Hematopoietic multipotent progenitor cell (in vitro differentiated cells): Measurements from ENCODE around the gene CHST8. TPM values are rescaled to one million over a fixed set of nuclear protein-coding genes. Genes with fewer than 3 reads are reported as not detected.
"Not testable (repeated sequence)": the region's sequence is repeated elsewhere in the genome, so short reads cannot be mapped to it uniquely, and the experiment has no call there.

ENCODE experiments used
- DNase-seq, 3 donors: peaks; one replicate each; pipeline ENCODE4 v3.0.0-alpha.2; 2011 to 2015; ENCODE audit warnings: low read depth in 2 of 3, low spot score in 2 of 3
- total RNA-seq: library from RNA; depleted of rRNA; stranded (reverse); fragments of >200 nt; gene quantifications from one replicate; pipeline ENCODE4 v1.2.3, GENCODE V29; 2012

Gene CHST8
- total RNA-seq, 1 donor = not detected

DNA sequence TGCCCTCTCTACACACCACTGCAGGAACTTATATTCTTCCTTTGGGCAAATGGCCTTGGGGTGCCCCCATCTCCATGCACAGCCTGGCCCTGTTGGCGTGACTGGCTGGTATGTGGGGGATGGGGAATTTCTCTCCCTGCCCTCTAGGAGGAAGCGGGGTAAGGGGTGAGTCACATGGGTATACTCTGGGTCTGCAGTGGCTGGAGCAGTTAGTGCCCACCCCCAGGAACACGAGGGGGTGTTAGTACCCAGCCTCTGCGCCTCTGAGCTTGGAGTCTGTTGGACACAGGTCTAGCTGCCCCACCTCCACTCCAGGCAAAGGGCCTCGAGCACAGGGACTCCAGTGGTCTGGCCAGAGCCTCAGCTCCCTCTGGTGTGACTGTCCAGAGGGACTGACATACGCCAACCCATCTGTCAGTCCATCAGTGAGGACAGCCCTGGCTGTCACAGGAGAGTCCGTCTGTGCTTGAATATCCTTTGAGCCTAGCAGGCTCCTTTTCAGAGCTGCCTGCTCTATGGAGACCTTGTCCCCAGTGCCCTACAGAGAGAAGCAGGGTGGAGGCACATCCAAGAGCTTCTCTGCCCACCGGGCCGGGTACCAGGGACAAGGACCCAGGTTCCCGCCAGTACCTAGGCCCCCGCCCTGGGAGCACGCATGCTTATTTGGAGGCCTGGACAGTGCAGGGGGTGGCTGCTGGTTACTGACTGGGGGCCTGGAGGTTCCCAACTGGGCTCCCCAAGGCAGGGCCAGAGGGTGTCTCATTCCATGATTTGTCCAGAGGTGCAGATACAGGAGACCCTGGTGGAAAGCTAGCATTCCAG lies 66.6 kb downstream of the CHST8 start:
- DNase-seq = no peak

DNA sequence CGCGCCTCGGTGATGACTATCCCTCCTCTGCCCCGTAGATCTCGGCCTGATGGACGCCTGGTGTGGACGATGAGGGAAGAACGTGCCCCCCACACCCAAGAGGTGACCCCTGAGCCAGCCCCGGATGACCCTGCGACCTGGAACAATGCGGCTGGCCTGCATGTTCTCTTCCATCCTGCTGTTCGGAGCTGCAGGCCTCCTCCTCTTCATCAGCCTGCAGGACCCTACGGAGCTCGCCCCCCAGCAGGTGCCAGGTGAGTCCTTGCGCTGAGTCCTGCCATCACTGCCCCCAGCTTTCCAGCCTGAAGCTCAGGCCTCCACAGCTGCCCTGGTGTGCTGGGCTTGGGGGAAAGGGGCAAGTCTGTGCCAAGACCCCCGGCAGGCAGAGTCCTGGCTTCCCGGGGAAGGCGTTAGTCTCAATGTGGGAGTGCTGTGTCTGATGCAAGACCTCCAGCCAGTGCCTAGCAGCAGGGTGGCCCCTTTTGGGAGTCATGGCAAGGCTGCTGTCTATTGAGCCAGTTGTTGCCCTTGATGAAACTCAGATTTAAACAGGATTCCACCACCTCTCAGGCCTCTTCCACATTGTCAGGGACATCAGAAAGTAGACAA lies 67.5 kb downstream of the CHST8 start:
- no peak for DNase-seq

DNA sequence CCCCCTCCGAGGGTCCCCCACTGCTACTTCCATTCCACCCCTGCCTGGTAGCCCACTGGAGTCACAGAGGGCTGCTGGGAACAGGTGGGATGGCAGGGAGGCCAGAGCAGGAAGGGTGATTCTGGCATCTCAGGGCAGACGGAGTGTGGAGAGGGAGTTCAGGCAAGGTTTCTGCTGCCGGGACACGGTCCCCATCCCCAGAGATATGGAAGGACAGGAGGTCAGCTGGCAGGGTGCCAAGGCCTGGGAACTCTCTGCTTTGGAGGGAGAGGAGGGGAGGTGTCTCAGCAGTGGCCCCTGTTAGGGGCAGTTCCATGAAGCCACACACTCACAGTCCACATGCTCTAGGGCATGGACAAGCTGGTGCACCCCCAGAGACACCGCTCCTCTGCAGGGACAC lies 68.1 kb downstream of the CHST8 start:
- DNase-seq = no peak

DNA sequence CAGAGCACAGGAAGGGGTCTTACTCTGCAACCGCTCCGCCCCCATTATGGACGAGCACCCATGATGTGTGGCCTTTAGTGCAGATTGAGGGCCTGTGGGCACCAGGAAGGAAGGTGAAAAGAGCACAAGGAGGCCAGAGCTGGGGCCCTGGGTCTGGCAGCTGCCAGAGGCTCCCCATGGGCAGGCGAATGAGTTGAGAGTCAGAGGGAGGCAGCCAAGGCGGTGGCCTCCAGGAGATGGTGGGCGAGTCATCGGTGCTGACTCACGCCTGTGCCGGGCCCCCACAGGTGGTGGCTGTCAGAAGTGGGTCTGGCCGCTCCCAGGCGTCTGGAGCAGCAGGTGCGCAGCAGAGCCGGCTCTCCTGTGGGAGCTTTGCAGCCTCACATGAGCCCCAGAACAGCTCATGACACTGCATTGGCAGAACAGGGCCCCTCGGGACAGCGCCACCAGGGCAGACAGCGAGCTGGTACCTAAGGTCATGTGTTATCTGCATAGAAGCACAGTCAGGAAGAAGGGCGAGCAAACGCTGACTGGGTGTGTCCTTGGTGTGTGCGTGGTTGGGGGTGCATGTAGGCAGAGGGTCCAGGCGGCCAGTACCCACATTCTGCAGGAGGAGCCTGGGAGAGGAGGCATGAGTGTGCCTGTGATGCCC lies 68.8 kb downstream of the CHST8 start:
- no peak for DNase-seq

DNA sequence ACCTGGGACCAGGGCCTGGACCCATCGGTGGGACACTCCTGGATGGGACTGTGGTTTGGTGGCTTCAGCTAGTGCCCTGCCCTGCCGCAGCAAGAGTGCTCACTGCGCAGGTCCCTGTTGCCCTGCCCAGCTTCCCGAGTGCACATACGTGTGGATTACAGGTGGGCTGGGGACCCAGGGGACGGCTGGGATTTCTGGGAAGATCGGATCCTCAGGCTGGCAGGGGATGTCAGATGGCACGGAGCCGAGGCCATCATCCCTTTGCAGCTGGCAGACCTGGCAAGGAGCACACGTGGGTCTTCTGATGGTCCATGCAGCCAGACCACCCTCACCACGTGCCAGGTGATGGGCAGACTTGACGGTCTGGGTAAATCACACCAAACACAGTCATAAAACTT lies 69.3 kb downstream of the CHST8 start:
- DNase-seq = no peak

DNA sequence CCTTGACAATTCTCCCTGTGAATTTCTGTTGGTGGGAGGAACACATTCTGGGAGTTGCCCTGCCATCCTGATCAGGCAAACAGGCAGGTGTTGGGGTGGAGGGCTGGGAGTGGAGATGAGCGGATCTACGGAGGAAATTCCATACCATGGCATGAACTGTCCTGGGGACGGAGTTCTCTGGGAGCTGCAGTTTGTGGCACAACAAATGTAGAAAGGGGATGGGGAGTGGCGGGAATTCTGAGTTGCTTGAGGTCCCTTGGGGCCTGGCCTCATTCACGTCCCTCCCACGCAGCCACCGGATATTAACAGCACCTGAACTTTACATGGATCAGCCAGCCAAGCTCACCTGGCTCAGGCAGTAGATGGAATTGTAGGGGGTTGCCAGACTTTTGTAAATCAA lies 70.0 kb downstream of the CHST8 start:
- DNase-seq = no peak

DNA sequence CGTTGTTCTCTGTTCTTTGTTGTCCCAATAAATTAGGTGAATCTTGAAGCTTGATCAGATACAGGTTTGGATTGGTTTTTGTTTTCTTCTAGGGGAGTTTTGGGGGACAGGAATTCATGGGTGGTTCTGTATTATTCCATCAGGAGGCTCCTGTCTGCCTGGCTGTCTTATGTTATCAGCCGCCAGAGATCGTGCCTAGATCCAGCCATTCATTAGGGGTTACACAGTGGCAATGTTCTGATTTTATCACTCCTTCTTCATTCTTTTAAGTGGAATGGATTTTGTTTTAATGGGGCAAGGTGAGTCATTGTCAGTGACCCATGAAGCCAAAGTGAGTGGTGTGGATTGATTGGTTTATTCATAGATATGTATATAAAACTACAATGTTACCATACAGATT lies 71.9 kb downstream of the CHST8 start:
- no peak for DNase-seq

DNA sequence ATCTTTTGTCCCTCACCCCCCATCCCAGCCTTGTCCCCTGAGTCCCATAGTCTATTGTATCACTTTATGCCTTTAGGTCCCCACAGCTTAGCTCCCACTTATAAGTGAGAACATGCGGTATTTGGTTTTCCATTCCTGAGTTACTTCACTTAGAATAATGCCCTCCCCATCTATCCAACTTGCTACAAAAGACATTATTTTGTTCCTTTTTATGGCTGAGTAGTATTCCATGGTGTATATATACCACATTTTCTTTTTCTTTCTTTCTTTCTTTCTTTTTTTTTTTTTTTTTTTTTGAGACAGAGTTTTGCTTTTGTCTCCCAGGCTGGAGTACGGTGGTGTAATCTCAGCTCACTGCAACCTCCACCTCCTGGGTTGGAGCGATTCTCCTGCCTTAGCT lies 73.8 kb downstream of the CHST8 start:
- not testable (repeated sequence) for DNase-seq

DNA sequence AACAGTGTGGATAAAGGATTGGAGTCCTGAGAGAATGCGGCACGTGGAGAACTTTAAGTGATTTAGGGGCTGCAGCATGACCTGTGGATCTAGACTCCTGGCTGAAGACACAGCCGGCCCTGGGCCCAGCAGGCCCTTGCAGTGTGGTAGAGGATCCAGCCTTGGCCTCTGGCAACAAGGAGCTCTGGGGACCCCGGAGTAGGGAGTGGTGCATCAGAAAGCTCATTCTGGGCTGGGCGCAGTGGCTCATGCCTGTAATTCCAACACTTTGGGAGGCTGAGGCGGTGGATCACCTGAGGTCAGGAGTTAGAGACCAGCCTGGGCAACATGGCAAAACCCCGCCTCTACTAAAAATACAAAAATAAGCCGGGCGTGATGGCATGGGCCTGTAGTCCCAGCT lies 76.0 kb downstream of the CHST8 start:
- DNase-seq = no peak

DNA sequence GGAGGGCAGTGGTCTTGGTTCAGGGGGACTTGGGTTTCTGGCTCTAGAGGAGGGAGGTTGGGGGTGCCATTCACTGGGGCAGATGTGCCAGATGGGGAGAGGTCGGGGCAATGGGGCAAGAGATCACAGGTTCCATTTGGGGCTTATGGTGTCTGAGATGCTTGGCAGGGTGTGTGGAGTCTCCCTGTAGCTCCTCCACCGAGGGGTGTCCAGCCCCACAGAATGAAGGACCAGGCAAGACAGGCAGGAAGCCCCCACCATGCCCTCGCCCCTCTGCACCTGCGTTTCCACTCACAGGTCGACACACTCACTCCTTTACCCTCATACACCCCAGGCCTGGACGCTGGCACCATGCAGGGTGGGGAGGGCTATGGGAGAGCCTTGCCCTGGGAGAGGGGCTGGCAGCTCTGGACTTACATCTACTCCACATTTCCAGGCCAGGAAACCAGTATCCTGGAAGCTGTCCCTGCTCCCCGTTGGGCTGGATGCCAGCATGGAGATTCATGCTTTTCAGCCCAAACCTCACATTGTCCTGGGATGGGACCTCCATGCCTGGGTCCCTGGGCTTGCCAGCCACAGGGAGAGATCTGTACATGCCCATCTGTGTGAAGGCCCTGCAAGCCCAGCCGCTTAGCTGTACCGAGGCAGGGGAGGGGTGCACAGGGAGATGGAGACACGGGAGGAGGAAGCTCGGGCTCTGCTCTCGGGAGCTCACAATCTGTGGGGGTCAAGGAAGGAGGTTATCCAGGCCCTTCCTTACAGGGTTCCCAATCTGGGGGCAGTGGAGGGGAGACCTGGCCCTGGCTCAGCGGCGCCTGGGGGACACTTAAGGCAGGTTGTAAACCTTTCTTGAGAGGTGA lies 77.1 kb downstream of the CHST8 start:
- no peak for DNase-seq

DNA sequence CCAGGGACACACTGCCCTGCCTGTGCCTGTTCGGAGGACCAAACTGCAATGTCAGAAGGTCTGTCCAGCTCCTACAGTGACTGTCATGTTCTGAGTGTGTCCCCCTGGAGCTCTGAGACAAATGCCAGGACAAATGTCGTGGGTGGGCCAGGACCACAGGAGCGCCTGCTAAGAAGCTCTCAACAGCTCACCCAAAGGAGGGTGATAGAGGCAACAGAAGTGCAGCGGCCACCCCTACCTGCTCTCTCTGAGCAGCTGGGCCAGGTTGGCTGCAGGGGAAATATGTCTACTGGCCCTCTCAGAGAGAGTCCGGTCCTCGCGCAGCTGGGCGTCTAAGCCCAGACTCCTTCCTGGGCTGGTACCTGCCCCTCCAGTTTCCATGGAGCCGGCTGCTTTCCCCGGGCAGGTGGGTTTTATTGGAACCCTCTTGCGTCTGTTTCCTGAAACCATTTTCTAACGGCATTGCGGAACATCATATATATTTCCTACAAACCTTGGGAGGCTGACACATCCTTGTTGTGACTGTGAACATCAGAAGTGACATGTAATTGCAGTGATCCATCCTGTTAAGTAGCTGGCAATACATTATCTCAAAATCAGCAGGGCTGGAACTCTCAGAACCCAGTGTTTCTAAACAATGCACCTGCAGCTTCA lies 78.1 kb downstream of the CHST8 start:
- DNase-seq = no peak

DNA sequence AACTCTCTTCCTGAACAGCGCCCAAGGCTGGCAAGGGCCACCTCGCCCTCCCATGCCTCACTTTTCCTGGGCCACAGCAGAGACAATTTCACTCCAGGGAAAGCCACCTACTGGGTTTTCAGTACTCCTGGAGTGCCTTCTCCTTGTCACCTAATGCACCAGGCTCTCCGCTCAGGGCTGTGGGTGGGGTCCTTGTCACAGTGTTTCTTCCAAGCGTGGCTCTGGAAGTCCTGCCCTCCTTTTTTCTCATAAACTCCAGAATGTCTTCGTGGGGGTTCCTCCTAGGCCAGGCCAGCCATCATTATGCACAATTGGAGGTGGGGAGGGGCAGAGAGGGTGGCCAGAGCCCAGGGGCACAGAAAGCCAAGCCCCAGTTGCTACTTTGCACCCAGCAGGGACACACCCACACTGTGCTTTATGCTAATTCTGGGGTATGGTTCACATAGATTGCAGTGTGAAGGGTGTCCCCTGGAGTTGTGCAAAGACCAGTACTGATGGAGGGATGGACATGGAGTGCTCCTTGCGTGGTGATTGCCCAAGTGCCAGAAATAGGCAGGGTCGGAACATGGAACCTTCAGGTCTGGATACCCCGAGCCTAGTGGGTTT lies 78.8 kb downstream of the CHST8 start:
- DNase-seq = no peak

DNA sequence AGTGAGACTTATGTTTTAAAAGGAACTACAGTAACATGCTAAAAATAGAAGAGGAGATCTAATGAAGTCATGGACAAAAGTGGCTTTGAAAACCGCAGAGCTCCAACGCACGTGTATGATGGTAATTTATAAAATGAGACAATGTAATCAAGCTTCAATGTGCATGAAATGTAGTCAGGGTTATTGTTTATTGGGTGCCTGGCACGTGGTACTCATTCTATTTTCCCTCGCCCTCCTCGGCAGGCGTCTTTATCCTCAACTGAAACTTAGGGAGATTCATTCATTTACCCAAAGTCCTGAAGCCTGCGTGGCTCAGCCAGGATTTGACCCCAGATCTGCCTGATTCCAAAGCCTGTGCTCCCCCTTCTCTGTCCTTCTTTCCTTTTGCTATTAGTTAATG lies 79.8 kb downstream of the CHST8 start:
- DNase-seq = no peak

DNA sequence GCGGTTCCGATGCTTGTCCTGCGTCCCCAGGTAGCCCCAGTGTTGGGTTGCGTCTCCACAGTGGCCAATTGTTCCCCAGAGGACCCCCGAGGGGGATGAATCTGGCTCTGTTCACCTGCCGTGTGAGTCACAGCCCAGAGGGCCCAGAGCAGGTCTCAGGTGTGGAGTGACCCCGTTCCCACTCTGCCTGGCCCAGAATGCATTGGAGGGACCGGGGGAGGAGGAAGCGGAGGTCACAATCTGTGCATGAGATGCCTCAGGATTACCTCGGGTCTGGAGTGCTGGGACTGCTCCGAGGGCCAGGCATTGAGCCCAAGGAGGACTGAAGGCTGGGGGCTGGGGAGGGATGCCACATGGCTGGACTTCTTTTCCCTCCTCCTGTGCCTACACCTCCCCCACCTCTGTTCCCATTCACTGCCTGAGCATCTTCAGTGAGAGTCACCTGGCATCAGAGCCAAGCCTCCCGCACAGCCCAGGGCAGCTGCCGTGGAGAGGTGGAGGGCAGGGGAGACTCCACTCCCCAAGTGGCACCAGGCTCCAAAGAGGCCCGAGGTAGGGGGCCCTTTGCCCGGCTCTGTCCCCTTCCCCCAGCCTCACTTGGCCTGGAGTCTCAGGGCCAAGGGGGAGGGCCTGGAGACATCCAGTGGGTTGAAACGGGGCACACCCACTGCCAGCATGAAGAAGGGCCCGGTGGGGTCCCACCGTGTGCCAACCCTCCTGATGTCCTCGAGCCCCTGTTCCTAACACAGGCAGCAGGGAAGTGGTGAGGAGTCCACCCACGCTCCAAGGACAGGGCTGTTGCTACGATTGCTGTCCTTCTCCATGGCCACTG lies 81.1 kb downstream of the CHST8 start:
- no peak for DNase-seq

DNA sequence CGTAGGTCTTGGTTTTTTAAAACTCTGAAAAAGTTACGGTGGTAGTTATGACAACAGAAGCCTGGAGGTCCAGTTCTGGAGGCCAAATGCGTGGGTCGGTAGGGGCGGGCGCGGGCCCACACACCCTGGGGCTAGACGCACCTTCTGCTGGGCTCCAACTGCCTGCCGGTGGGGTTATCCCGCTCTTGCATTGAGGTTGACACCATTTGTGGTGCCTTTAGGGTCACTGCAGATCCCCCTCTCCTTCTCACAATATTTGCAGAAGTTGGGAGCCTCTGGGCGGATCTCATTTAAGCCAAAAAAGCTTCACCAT lies 81.6 kb downstream of the CHST8 start:
- DNase-seq = no peak

DNA sequence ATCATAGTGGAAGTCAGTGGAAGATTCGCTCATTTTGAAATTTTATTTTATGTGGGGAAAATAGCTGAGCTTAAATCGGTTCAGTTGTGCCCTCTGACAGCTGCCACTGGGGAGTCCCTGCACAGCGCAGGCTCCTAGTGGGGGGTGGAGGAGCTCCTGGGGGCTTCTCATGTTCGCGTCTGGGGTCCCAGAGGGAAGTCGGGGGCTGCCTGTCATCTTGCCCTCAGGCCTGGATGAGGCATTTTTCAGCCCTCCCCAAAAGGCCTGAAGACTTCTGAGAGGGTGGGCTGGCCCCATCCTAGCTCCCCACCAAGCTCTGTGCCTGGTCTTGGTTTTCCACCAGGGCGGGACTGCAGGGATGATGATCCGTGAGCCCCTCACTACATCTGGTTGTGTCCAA lies 82.1 kb downstream of the CHST8 start:
- DNase-seq = no peak

DNA sequence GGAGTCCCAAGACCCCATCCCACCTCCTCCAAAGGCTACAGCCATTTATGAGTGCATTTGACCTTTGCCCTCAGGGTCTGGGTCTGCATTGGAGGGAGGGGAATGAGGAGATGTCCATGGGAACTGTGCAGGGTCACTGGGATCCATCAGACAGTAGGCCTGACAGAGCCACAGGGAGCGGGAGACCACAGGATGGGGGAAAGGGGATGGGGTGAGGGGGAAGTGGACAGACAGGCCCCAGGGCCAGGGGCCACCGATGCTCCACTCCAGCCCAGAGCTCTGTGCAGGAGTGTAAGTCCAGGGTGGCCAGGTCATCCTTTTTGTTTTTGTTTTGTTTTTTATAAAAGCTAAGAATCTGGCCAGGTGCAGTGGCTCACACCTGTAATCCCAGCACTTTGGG lies 82.5 kb downstream of the CHST8 start:
- DNase-seq = no peak

DNA sequence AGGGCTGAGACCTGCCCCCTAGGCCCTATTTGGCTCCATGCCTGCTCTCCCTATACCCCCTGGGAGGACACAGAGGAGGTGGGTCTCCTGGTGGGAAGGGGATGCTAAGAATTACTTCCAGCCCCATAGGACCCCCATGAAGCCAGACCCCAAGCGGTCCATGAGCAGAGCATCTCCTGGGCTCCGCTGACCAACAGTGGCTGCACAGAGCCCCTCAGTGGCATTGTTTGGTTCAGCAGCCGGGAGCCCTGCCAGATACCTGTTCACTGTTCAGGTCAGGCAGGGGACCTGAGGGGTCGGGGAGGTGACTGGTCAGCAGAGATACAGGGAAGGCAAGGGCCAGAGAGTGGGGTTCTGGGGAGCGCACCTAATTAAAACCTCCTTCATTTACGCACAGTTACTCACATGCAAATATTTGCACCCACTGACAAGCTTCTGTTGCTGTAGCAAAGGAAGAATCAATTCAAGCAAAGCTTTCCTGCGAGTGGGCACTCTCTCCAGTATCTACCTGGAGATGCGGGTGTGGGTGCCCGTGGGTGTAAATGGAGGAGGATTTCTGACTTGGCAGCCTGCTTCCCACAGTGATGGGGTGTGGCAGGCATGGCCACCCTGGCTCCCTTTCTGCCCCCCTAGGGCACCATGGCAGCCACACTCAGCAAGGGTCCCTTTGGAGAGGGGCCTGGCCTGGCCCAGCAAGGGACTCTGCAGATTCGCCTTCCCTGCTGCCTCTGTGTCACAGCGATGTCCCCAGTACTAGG lies 83.5 kb downstream of the CHST8 start:
- DNase-seq = no peak

DNA sequence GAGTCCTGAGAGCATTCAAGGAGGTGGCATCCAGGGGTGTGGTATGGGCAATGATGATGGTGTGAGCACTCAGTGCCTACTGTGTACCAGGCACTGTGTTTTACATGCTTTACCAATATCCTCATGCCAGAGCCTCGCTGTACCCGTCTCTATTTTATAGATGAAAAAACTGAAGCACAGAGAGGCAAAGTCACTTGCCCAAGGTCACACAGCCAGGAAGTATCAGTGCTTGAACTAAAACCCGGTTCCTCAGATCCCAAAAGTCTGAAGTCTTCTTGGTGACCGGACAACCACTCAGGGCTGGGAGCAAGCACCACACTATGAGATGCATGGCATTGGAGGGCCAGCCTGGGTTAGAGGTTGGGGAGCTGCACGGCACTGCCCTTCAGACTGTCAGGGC lies 84.1 kb downstream of the CHST8 start:
- DNase-seq = no peak
